Fibroblast of pulmonary artery (primary cell): ENCODE measurements around the gene IRAG1.

Source experiments
- DNase-seq: peaks from one replicate; pipeline ENCODE4 v3.0.0-alpha.2; 2010; ENCODE audit warnings: low read depth
- H3K4me3 ChIP-seq: replicated peaks from 2 replicates; pipeline ENCODE4 v1.5.1; 2011; ENCODE audit warnings: low read depth, mild to moderate bottlenecking, control low read depth, low read length, moderate library complexity
- TF ChIP-seq, protein P1 (sequence below): IDR thresholded peaks from 2 replicates; pipeline ENCODE4 v1.5.1; 2011; ENCODE audit warnings: mild to moderate bottlenecking, control low read depth, low read length, inconsistent platforms; ENCODE audit errors: missing control alignments

IRAG1 gene

GRCh38 chr11:10659339-10660216 is 34.0 kb downstream of the IRAG1 start:
- TF ChIP-seq, protein P1, sequence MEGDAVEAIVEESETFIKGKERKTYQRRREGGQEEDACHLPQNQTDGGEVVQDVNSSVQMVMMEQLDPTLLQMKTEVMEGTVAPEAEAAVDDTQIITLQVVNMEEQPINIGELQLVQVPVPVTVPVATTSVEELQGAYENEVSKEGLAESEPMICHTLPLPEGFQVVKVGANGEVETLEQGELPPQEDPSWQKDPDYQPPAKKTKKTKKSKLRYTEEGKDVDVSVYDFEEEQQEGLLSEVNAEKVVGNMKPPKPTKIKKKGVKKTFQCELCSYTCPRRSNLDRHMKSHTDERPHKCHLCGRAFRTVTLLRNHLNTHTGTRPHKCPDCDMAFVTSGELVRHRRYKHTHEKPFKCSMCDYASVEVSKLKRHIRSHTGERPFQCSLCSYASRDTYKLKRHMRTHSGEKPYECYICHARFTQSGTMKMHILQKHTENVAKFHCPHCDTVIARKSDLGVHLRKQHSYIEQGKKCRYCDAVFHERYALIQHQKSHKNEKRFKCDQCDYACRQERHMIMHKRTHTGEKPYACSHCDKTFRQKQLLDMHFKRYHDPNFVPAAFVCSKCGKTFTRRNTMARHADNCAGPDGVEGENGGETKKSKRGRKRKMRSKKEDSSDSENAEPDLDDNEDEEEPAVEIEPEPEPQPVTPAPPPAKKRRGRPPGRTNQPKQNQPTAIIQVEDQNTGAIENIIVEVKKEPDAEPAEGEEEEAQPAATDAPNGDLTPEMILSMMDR: no peak
- H3K4me3 ChIP-seq: no peak overlapping the region
- DNase-seq: peak; percentile 85

DNA sequence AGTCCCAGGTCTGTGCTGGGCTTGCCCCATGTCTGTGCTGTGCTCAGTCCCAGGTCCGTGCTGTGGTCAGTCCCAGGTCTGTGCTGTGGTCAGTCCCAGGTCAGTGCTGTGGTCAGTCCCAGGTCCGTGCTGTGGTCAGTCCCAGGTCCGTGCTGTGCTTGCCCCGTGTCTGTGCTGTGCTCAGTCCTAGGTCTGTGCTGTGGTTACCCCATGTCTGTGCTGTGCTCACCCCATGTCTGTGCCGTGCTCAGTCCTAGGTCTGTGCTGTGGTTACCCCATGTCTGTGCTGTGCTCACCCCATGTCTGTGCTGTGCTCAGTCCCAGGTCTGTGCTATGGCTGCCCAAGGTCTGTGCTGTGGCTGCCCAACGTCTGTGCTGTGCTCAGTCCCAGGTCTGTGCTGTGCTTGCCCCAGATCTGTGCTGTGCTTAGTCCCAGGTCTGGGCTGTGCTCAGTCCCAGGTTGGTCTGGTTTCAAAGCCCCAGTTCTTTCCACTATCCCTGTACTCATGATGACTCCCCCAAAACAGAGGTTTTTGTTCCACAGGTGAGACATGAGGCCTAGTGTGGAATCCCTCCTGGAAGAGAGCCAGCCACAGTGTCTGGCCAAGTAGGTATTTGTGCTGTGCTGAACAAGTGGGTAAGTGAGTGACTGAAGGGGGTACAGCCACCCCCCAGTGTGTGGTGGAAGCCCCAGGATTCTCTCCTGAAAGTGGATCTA is 34.8 kb downstream of the IRAG1 start:
- H3K4me3 ChIP-seq: no peak overlapping the region
- DNase-seq: no peak
- TF ChIP-seq, protein P1: no peak

- TF ChIP-seq, protein P1: no peak
- DNase-seq: peak; percentile 75
- H3K4me3 ChIP-seq: no peak overlapping the region
Observed at GRCh38 chr11:10657308-10658271, 36.0 kb downstream of the IRAG1 start.

GRCh38 chr11:10655943-10656576 is 37.5 kb downstream of the IRAG1 start:
- H3K4me3 ChIP-seq: no peak overlapping the region
- TF ChIP-seq, protein P1: no peak
- no peak for DNase-seq

DNA sequence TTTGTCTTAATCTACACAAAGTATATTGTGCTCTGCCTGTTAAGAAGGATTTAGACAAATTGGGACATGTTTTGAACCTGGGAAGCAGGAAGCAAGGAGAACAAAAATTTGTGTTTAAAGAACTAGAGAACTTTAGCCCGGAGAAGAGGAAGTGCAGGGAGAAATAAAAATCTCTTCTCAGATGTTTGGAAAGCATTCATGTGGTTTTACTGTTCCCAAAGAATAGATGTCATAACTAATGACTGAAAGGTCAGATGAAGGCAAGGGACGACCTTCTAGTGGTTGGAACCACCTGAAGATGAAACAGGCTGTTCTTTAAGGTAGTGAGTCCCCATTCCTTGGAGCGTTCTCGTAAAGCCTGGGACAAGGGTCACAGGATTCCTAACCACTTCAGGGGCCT is 38.3 kb downstream of the IRAG1 start:
- no peak for DNase-seq
- H3K4me3 ChIP-seq: no peak overlapping the region
- TF ChIP-seq, protein P1: no peak

- TF ChIP-seq, protein P1: no peak
- no peak overlapping the region for H3K4me3 ChIP-seq
- DNase-seq: no peak
Observed at GRCh38 chr11:10654811-10655150, 38.8 kb downstream of the IRAG1 start.
